GM12878 (cell line): ENCODE data around the gene PGAP6. TPM values are rescaled to one million over a fixed set of nuclear protein-coding genes. Genes with fewer than 3 reads are reported as not detected.

Experiments used
- ATF3 ChIP-seq: IDR thresholded peaks from 2 replicates; pipeline ENCODE4 v1.6.1; 2011; ENCODE audit warnings: low read depth, mild to moderate bottlenecking, low read length, moderate library complexity, borderline replicate concordance; ENCODE audit errors: extremely low read depth
- CREB1 ChIP-seq: IDR thresholded peaks from 2 replicates; pipeline ENCODE4 v1.6.1; 2012; ENCODE audit warnings: low read depth, mild to moderate bottlenecking, inconsistent platforms
- CREM ChIP-seq: IDR thresholded peaks from 2 replicates; pipeline ENCODE4 v1.6.1; 2014; ENCODE audit warnings: antibody characterized with exemption, low read depth
- HCFC1 ChIP-seq: fragments of 150-350 bp; IDR thresholded peaks from 2 replicates; pipeline ENCODE4 v1.6.1; 2014; ENCODE audit warnings: low read length
- HDAC2 ChIP-seq: fragments of 200-600 bp; sonication (generic); IDR thresholded peaks from 2 replicates; pipeline ENCODE4 v1.6.1; 2017
- IKZF1 ChIP-seq: fragments of 450-650 bp; conservative IDR thresholded peaks from 2 replicates; pipeline ENCODE4 v1.6.1; 2017; ENCODE audit warnings: antibody characterized with exemption, mild to moderate bottlenecking
- LARP7 ChIP-seq: fragments of 450-650 bp; IDR thresholded peaks from 2 replicates; pipeline ENCODE4 v1.6.1; 2017; ENCODE audit warnings: mild to moderate bottlenecking
- MAX ChIP-seq: IDR thresholded peaks from 2 replicates; pipeline ENCODE4 v1.6.1; 2012; ENCODE audit warnings: low read depth, low read length, improper control_type of control experiment
- MYC ChIP-seq: IDR thresholded peaks from 2 replicates; pipeline ENCODE4 v1.6.1; 2011; ENCODE audit warnings: mild to moderate bottlenecking, low read length, moderate library complexity, inconsistent platforms; ENCODE audit not compliant: insufficient read depth, insufficient replicate concordance, insufficient read length, severe bottlenecking
- NBN ChIP-seq: fragments of 450-650 bp; IDR thresholded peaks from 2 replicates; pipeline ENCODE4 v1.6.1; 2016
- NKRF ChIP-seq: fragments of 450-650 bp; conservative IDR thresholded peaks from 2 replicates; pipeline ENCODE4 v1.6.1; 2017; ENCODE audit warnings: mild to moderate bottlenecking, moderate library complexity
- PKNOX1 ChIP-seq: fragments of 450-650 bp; IDR thresholded peaks from 2 replicates; pipeline ENCODE4 v1.6.1; 2016; ENCODE audit warnings: mild to moderate bottlenecking
- POLR2AphosphoS2 ChIP-seq: IDR thresholded peaks from 2 replicates; pipeline ENCODE4 v1.6.1; 2011; ENCODE audit warnings: low read depth, mild to moderate bottlenecking, low read length, improper control_type of control experiment, moderate library complexity
- POLR2AphosphoS5 ChIP-seq: IDR thresholded peaks from 2 replicates; pipeline ENCODE4 v1.6.1; 2011; ENCODE audit warnings: mild to moderate bottlenecking, low read length, inconsistent platforms
- RAD51 ChIP-seq: fragments of 450-650 bp; IDR thresholded peaks from 2 replicates; pipeline ENCODE4 v1.6.1; 2016; ENCODE audit warnings: moderate library complexity, mild to moderate bottlenecking, inconsistent platforms
- RUNX3 ChIP-seq: IDR thresholded peaks from 2 replicates; pipeline ENCODE4 v1.6.1; 2012; ENCODE audit warnings: low read length, inconsistent platforms
- SMAD5 ChIP-seq: IDR thresholded peaks from 2 replicates; pipeline ENCODE4 v1.6.1; 2016; ENCODE audit warnings: antibody characterized with exemption, low read depth
- SP1 ChIP-seq: IDR thresholded peaks from one replicate; pipeline ENCODE4 v1.6.1; 2011; ENCODE audit warnings: low read depth, low read length
- SREBF2 ChIP-seq: IDR thresholded peaks from 2 replicates; pipeline ENCODE4 v1.6.1; 2012; ENCODE audit warnings: mild to moderate bottlenecking, low read length
- SRF ChIP-seq, 2 experiments: IDR thresholded peaks; 2 replicates each; pipeline ENCODE4 v1.6.1; 2011; ENCODE audit warnings: low read depth in 2 of 2, low read length in 2 of 2, mild to moderate bottlenecking in 1 of 2, moderate library complexity in 1 of 2
- SUZ12 ChIP-seq: fragments of 200-600 bp; sonication (generic); IDR thresholded peaks from one replicate; pipeline ENCODE4 v1.6.1; 2018; ENCODE audit warnings: antibody characterized with exemption, mild to moderate bottlenecking; ENCODE audit not compliant: unreplicated experiment
- ZNF207 ChIP-seq: fragments of 450-650 bp; IDR thresholded peaks from 2 replicates; pipeline ENCODE4 v1.6.1; 2014; ENCODE audit warnings: antibody characterized with exemption, mild to moderate bottlenecking, borderline replicate concordance
- ZNF24 ChIP-seq: fragments of 450-650 bp; IDR thresholded peaks from 2 replicates; pipeline ENCODE4 v1.6.1; 2017; ENCODE audit warnings: antibody characterized with exemption, mild to moderate bottlenecking
- polyA plus RNA-seq, 11 experiments: library from polyadenylated mRNA; depleted of rRNA in 4 of 11; unstranded in 6 of 11; stranded (reverse) in 5 of 11; fragments of >200 nt; fragmentation: Nextera tagmentation in 4 of 11; fragmentation: Illumina TruSeq in 1 of 11; extraction: Ambion mirVana in 4 of 11; extraction: Trizol in 1 of 11; gene quantifications; 1 replicate in 1 of 11; 2 replicates in 10 of 11; pipeline versions ENCODE4 v1.2.1 to v1.2.3, GENCODE V29; 2011 to 2016; ENCODE audit warnings: inconsistent platforms in 2 of 11, missing spikeins in 2 of 11, low read depth in 1 of 11
- total RNA-seq, 4 experiments: library from RNA; depleted of rRNA in 3 of 4; stranded (reverse); fragments of >200 nt in 3 of 4; fragmentation: Illumina TruSeq in 1 of 4; extraction: Trizol in 1 of 4; gene quantifications; 2 replicates each; pipeline versions ENCODE4 v1.2.1 to v1.2.3, GENCODE V29; 2013 to 2021
- TF ChIP-seq, protein P1 (sequence below): fragments of 450-650 bp; IDR thresholded peaks from 2 replicates; pipeline ENCODE4 v1.6.1; 2016; ENCODE audit warnings: mild to moderate bottlenecking
- TF ChIP-seq, protein P2 (sequence below), 3 experiments: IDR thresholded peaks in 2 of 3; conservative IDR thresholded peaks in 1 of 3; 2 replicates each; pipeline ENCODE4 v1.5.1; 2011; ENCODE audit warnings: low read depth in 3 of 3, low read length in 3 of 3, mild to moderate bottlenecking in 3 of 3, control low read depth in 2 of 3, moderate library complexity in 2 of 3, inconsistent platforms in 1 of 3, mixed read lengths in 1 of 3; ENCODE audit not compliant: control insufficient read depth in 2 of 3, insufficient read depth in 1 of 3; ENCODE audit errors: extremely low read depth in 1 of 3

PGAP6 gene
- total and polyA plus RNA-seq, 10 of the 15 experiments (the other 5 are each of a cell fraction or from before 2014, with no cell fraction given) = 0.76 to 48.8 (median 18.4) TPM

DNA sequence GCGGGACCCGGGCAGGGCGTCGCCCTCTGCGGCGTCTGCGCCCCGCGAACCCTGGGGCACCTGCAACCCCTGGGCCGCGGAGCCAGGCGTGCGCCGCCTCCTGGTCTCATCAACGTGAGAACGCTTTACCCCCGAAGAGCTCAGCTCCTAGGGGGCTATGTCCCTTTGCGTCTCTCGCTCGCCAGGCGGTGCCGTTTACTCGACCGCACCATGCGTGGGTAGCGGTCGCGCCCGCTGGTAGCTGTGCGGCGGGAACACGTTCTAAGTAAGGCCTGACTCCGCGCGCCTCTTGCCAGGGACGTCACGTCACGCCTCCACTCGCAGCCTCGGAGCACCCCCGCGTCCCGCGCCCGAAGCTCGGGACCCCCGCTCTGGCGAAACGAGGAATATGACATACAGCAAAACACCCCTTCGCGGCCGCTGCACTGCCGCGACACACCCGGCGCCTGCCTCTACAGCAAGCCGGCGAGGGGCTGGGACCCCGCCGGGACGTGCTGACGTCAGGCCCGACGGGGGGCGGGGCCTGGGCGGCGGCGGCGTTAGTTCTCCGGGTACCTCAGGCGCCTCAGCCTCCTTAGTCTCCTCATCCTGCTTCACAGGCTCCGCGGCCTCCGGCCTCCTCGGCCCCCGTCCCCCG, 43.4 kb upstream of the PGAP6 start, which contains the start of gene RAB11FIP3 (continued):
- 0 out of 2 replicates have a peak, but pooled peaks have one; percentile 44 for TF ChIP-seq MAX
- no peak for TF ChIP-seq HCFC1
- no peak for TF ChIP-seq SP1
- 0 out of 2 replicates have a peak, but pooled peaks have one; percentile 54 for TF ChIP-seq NBN
- TF ChIP-seq SMAD5 = peak; percentile 41; the same call in 1 of the 2 replicates
- TF ChIP-seq NKRF = peak; percentile 56; the same call in 1 of the 2 replicates
- peak; percentile 36; the same call in 1 of the 2 replicates for TF ChIP-seq PKNOX1
- TF ChIP-seq CREB1 = peak; percentile 87
- no peak for TF ChIP-seq ZNF24
- no peak for TF ChIP-seq SRF (IDR thresholded peaks at IDR 0.05; ENCODE audit: low read depth in 2 of 2, low read length in 2 of 2)
- no peak for TF ChIP-seq SREBF2
- TF ChIP-seq POLR2AphosphoS5 = peak; percentile 41; the same call in 1 of the 2 replicates
- peak; percentile 67 for TF ChIP-seq RUNX3
- TF ChIP-seq LARP7 = peak; percentile 82
- no peak for TF ChIP-seq ATF3
- no peak for TF ChIP-seq HDAC2
- peak; percentile 87; the same call in 1 of the 2 replicates for TF ChIP-seq ZNF207
- TF ChIP-seq, protein P1, sequence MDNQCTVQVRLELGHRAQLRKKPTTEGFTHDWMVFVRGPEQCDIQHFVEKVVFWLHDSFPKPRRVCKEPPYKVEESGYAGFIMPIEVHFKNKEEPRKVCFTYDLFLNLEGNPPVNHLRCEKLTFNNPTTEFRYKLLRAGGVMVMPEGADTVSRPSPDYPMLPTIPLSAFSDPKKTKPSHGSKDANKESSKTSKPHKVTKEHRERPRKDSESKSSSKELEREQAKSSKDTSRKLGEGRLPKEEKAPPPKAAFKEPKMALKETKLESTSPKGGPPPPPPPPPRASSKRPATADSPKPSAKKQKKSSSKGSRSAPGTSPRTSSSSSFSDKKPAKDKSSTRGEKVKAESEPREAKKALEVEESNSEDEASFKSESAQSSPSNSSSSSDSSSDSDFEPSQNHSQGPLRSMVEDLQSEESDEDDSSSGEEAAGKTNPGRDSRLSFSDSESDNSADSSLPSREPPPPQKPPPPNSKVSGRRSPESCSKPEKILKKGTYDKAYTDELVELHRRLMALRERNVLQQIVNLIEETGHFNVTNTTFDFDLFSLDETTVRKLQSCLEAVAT = no peak
- TF ChIP-seq SUZ12 = no peak
- TF ChIP-seq POLR2AphosphoS2 = no peak
- TF ChIP-seq MYC = peak; percentile 31
- 0 out of 2 replicates have a peak, but pooled peaks have one; percentile 65 for TF ChIP-seq CREM
- TF ChIP-seq, protein P2, sequence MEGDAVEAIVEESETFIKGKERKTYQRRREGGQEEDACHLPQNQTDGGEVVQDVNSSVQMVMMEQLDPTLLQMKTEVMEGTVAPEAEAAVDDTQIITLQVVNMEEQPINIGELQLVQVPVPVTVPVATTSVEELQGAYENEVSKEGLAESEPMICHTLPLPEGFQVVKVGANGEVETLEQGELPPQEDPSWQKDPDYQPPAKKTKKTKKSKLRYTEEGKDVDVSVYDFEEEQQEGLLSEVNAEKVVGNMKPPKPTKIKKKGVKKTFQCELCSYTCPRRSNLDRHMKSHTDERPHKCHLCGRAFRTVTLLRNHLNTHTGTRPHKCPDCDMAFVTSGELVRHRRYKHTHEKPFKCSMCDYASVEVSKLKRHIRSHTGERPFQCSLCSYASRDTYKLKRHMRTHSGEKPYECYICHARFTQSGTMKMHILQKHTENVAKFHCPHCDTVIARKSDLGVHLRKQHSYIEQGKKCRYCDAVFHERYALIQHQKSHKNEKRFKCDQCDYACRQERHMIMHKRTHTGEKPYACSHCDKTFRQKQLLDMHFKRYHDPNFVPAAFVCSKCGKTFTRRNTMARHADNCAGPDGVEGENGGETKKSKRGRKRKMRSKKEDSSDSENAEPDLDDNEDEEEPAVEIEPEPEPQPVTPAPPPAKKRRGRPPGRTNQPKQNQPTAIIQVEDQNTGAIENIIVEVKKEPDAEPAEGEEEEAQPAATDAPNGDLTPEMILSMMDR (IDR thresholded peaks at IDR 0.05 in 2 of 3, conservative IDR thresholded peaks at IDR 0.05 in 1 of 3; ENCODE audit: control insufficient read depth in 2 of 3, extremely low read depth in 1 of 3, insufficient read depth in 1 of 3, low read depth in 3 of 3, low read length in 3 of 3) = peak; percentile 14 to 19 (median 16); a peak in 3 of 6 replicates
- TF ChIP-seq IKZF1 = peak; percentile 62
- no peak for TF ChIP-seq RAD51
